ENCODE measurements around the gene OCLN. TPM values are rescaled to one million over a fixed set of nuclear protein-coding genes. Genes with fewer than 3 reads are reported as not detected.
"Not testable (repeated sequence)": the region's sequence is repeated elsewhere in the genome, so short reads cannot be mapped to it uniquely, and the experiment has no call there.

The OCLN gene
- total RNA-seq, 2 experiments from 2014 or later, result 0.52 to 0.61 TPM

- ChIA-PET CTCF (no interaction called here), POLR2A (no interaction called here)
Measured at GRCh38 chr5:69526660-69527059, 34.1 kb downstream of the OCLN start.

DNA sequence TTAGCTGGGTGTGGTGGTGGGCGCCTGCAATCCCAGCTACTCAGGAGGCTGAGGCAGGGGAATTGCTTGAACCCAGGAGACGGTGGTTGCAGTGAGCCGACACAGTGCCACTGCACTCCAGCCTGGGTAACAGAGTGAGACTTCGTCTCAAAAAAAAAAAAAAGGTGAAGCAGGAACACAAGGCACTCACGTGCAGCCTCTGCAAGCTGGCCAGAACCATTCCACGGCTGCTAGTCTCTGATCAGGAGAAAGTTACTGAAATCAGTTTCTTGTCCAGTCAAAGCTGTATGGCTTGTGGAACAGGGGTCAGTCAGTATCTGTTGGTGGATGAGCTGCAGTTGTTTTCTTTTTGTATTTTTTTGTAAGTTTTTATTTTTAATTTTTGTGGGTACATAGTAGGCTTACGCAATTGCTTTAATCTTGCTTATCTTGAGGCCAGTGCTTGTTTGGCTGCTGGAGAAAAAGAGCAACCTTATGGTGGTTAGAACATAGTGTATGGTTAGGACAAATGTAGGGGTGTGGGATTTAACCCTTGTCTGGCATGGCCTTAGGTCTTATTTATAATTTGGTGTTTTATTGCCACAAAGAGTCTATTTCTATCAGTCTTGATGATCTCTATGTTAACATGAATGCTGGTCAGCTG lies 34.7 kb downstream of the OCLN start:
- POLR2A ChIA-PET, result no interaction called here
- CTCF ChIA-PET, result no interaction called here

GRCh38 chr5:69528035-69528434 lies 35.4 kb downstream of the OCLN start:
- POLR2A ChIA-PET, result no interaction called here
- CTCF ChIA-PET, result no interaction called here

DNA sequence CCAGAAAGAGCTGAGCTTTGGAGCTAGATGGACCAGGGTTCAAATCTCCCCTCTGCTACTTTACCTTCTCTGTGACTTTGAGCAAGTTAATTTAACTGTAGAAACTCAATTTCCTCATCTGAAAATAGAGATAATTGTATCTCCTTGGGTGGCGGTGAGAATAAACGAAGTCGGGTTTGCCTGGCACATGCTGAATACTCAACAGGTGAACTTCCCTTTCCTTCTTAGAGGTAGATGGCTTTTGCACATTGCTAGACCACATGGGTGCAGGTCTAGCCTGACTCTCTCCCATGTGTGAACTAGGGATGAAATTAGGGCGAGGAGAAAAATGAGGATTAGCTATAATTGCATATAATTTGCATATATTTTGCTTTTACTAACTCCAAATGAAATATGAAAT lies 36.0 kb downstream of the OCLN start:
- CTCF ChIA-PET, result no interaction called here
- POLR2A ChIA-PET, result no interaction called here

GRCh38 chr5:69530561-69531405 lies 38.2 kb downstream of the OCLN start:
- CTCF ChIA-PET, result no interaction called here
- POLR2A ChIA-PET, result no interaction called here

DNA sequence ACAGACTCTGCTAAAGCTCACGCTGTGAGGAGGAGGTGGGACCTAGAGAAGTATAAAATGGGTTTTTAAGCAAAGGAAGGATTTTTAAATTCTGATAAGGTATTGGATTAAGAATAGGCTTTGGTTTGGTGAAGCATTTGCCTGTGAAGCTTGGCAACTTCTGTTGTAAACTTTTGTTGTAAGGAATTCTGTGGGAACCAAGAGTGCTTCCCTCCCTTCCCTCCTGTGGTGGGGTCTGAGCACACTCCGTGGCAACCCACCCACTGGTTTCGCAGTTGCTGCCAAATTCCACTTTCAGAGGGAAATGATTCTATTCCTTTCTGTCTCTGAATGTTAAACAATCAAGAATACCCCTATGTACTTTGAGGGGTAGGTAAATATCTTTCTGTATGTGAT lies 38.8 kb downstream of the OCLN start:
- ChIA-PET CTCF (no interaction called here), POLR2A (no interaction called here)

DNA sequence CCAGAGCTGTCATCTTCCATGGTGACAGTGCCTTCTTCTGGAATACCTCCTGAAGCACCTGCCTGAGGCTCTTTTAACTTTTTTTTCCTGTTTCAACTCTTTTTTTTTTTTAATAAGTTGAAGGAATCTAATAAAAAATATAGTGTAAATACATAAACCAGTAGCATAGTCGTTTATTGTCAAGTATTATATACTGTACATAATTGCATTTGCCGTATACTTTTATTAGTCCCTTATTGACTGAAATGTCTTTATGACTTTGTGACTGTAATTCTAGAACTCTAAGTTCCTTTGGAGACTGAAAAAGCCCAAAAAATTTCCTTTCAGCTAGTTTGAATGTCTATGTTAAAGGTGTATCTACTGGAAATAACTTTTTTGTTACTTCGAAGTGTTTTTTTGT lies 45.3 kb downstream of the OCLN start:
- CTCF ChIA-PET, POLR2A ChIA-PET: not testable (repeated sequence)

GRCh38 chr5:69538735-69539134 lies 46.1 kb downstream of the OCLN start:
- POLR2A ChIA-PET, CTCF ChIA-PET: not testable (repeated sequence)

DNA sequence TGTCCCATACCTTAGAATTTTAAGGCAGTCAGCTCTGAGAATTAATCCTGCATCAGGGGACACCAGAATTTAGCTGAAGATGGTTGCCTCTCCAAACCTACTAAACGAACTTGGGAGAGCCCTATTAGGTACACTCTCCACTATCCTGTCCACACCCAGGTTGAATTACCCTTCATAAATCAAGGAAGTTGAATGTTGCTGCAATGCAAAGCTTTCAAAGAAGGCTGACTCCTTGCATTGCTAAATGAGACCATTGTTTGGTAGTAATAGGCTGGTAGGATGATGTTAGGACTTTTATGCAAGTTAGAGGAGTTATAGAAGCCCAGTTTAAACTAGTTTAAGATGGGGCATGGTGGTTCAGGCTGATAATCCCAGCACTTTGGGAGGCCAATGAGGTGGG lies 48.8 kb downstream of the OCLN start:
- POLR2A ChIA-PET, CTCF ChIA-PET: not testable (repeated sequence)

DNA sequence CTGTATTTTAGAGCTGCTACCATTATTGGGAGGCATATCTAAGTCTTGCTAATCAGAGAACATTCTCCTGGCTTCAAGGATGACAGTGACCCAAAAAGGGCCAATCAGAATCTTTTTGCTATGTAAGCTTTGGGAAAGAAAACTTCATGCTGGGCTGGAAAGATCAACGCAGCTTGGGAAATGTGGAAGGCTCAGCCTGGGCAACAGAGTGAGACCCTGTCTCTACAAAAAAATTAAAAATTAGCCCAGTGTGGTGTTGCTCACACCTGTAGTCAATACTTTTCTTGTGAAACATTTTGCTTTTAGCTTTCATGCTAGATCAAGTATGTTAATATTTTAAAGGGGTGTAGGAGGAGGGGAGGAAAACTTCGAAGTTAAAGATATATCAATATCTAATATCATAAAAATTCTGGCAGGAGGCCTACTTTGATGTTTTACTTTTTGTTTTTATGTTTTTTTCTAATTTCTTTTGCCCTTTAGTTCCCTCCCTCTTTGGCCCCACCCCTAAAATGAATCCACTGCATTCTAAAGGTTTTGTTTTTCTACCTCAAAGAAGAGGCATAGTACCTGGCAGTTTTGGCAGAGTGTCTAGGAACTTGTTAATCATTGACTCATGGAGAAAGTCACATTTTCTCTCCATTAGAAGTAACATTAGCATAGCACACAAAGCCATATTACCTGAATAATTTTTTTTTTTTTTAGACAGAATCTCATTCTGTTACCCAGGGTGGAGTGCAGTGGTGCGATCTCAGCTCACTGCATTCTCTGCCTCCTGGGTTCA lies 50.4 kb downstream of the OCLN start:
- POLR2A ChIA-PET, CTCF ChIA-PET: not testable (repeated sequence)

DNA sequence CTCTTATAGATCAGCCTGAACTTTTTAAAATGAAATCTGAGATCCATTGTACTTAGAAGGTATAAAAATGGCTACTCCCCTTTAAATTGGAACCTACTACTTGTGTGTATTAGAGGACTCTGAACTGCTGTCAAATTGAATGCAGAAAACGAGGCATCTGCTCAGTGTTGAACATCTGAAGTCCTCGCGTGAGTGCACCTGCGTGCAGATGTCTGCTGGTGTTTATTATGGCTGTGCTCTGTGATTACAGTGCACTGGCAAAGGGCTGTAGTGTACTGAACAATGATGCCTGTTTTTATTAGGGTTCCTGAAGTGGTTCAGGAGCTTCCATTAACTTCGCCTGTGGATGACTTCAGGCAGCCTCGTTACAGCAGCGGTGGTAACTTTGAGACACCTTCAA lies 52.0 kb downstream of the OCLN start:
- CTCF ChIA-PET, POLR2A ChIA-PET: not testable (repeated sequence)

DNA sequence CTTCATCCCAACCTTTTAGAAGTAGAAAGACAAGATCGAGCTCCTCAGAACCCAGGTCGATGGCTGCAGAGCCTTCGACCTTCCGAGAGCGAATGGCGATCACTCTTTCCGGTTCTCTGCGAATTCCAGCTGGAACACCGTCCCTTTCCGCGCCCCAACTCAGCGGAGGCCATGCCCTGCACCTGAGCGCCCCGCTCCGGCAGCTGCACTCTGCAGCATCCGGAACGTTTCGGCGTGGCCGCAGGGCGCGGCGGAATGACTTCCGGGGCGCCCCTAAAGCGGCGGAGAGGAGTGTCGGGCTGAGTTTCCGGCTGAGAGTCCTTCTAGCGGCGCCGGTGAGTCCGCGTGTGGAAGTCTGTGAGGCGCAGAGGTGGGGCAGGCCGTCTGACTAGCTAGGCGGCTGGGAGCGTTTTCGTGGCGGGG lies 67.3 kb downstream of the OCLN start, which contains the start of gene GTF2H2C:
Gene GTF2H2C (plus strand): TSS at position 284 of the 423 bp plus-strand sequence. CDS start 4,942 bp downstream, outside the sequence.
- CTCF ChIA-PET, POLR2A ChIA-PET: not testable (repeated sequence)

DNA sequence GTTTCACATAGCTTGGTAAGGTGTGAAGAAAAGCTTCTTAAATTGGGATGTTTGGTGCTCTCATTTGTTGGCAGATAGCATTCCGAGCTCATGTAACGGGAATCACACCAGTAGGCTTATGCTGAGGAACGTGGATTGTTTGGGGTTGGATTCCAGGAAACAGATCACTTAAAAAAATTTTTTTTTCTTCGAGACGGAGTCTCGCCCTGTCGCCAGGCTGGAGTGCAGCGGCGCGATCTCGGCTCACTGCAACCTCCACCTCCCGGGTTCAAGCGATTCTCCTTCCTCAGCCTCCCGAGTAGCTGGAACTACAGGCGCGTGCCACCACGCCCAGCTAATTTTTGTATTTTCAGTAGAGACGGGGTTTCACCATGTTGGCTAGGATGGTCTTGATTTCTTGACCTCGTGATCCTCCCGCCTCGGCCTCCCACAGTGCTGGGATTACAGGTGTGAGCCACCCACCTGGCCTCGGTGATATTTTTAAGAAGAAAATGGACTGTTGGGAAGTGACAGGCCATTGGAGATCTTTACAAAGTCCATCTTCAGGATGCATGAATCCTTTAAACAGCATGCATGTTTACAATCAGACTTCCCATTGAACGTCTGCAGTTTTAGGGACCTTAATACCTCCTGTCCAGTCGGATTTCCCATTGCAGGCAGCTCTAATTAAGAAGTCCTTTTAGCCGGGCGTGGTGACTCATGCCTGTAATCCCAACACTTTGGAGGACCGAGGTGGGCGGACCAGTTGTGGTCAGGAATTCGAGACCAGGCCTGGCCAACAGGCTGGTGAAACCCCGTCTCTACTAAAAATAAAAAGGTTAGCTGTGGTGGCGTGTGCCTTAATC lies 68.2 kb downstream of the OCLN start:
- POLR2A ChIA-PET, CTCF ChIA-PET: not testable (repeated sequence)

DNA sequence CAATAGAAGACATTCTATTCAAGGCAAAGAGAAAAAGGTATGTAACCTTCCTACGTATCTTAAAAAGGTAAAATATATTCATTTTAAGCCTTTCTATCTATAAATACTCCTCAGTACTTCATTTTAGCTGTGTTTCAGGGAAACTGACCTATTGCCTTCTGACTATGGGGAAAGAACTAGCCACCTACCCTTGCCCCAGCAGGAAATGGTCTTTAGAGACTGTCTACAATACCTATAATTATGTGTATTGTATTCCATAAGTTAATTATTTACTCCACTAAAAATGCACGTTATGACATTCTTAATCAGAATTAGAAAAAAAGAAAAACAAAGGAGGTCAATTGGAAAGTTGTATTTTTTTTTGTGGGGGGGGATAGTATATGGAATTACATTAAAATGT lies 73.6 kb downstream of the OCLN start:
- CTCF ChIA-PET, POLR2A ChIA-PET: not testable (repeated sequence)

DNA sequence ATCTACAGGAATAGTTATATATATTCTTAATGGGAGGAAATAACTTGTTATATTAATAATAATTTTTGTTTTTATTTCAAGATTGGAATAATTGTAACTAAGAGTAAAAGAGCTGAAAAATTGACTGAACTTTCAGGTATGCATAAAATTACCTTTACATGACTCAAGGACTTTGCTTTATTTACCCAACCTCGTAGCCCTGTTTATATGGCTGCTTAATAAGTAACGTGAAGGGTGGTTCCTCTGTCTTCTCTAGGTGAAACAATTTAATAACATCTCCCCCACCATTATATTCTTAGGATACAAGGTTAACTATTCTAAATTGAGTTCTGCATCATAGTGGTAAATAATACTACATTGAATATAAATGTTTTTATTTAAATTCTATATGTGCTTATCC lies 75.5 kb downstream of the OCLN start:
- CTCF ChIA-PET, POLR2A ChIA-PET: not testable (repeated sequence)

GRCh38 chr5:69583356-69583755 lies 90.8 kb downstream of the OCLN start:
- POLR2A ChIA-PET, CTCF ChIA-PET: not testable (repeated sequence)

GRCh38 chr5:69596114-69596840 lies 103.7 kb downstream of the OCLN start:
- POLR2A ChIA-PET, CTCF ChIA-PET: not testable (repeated sequence)

DNA sequence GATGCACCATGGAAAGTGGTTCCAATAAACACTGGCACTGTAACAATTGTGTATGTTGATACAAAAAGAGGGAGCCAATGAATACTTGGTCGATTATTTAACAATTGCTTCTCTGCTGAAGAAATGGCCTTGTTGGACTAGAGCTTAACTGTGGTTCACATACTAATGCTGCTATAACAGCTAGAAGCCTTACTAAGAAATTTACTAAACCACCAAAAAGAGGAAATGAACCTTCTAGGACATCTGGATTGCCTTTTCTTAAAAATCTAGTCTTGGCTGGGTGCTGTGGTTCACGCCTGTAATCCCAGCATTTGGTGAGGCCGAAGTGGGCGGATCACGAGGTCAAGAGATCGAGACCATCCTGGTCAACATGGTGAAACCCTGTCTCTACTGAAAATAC lies 109.4 kb downstream of the OCLN start:
- CTCF ChIA-PET, POLR2A ChIA-PET: not testable (repeated sequence)

GRCh38 chr5:69606839-69607238 lies 114.2 kb downstream of the OCLN start:
- CTCF ChIA-PET, POLR2A ChIA-PET: not testable (repeated sequence)
